CD4-positive, alpha-beta T cell treated with Interferon alpha-2 for 1 hour (primary cell): ENCODE measurements around the gene AKAP6.
"Not testable (repeated sequence)": the region's sequence is repeated elsewhere in the genome, so short reads cannot be mapped to it uniquely, and the experiment has no call there.

Experiments used
- DNase-seq, 2 donors: peaks; one replicate each; pipeline ENCODE4 v3.0.0-alpha.2; 2020 to 2022

Gene AKAP6

DNA sequence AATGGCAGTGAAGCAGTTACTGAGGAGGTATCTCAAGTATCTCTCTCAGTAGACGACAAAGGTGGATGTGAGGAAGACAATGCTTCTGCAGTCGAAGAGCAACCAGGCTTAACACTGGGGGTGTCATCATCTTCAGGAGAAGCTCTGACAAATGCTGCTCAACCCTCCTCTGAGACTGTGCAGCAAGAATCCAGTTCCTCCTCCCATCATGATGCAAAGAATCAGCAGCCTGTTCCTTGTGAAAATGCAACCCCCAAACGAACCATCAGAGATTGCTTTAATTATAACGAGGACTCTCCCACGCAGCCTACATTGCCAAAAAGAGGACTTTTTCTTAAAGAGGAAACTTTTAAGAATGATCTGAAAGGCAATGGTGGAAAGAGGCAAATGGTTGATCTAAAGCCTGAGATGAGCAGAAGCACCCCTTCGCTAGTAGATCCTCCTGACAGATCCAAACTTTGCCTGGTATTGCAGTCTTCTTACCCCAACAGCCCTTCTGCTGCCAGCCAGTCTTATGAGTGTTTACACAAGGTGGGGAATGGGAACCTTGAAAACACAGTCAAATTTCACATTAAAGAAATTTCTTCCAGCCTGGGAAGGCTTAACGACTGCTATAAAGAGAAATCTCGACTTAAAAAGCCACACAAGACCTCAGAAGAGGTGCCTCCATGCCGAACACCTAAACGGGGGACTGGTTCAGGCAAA lies 216.6 kb downstream of the AKAP6 start:
- no peak for DNase-seq

DNA sequence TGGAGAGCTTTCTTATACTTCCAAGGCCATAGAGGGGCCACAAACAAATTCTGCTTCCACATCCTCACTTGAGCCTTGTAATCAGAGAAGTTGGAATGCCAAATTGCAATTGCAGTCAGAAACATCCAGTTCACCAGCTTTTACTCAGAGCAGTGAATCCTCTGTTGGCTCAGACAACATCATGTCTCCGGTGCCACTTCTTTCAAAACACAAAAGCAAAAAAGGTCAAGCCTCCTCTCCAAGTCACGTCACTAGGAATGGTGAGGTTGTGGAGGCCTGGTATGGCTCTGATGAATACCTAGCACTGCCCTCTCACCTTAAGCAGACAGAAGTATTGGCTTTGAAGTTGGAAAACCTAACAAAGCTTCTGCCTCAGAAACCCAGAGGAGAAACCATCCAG lies 217.1 kb downstream of the AKAP6 start:
- DNase-seq, result no peak

DNA sequence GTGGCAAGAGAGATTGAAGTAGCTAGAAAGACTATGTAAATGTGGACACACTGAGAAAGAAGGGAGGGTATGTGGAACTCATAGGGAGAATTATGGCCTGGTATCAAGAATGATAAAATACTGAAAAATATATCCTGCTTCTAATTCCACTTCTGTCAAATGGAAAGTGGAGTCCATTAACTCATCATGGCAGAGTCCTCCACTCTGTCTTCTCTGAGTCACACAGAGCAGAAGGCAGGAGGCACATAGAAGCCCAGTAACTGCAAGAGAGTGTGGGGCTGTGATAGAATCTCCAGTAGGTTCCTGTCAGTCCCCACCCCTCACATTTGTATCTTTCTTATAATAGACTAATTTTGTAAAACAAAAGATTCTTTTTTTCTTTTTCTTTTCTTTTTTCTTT lies 223.7 kb downstream of the AKAP6 start:
- DNase-seq, result no peak

DNA sequence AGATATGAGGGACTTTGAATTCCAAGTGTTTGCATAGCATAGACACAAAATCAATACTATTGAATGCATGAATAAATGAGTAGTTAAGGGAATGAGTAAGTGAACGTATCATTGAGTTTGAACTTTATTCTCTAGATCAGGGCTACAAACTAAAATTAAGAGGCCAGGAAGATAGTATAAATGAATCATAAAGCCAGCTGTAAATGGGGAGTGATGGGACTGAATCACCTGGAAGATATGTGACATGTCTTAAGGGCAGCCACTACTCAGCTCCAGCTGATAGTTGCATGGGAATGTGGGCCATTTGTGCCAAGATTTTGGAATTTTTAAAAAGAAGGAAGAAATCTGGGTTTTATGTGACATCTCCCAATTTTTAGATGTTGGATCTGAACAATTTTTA lies 229.9 kb downstream of the AKAP6 start:
- no peak for DNase-seq

DNA sequence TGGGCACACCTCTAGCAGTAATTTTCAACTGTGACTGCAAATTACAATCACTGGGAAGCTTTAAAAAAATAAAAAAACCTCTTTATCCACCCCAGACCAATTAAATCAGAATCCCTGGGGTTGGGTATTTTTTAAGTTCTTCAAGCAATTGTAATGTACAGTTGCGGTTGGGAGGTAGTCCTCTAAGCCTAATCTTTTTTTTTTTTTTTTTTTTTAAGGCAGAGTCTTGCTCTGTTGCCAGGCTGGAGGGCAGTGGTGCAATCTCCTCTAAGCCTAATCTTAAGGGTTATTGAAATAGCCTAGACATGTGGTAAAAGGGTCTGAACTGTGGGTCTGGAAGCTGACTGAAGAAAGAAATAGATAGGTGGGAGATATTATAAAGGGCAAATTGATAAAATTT lies 230.5 kb downstream of the AKAP6 start:
- DNase-seq, result no peak

DNA sequence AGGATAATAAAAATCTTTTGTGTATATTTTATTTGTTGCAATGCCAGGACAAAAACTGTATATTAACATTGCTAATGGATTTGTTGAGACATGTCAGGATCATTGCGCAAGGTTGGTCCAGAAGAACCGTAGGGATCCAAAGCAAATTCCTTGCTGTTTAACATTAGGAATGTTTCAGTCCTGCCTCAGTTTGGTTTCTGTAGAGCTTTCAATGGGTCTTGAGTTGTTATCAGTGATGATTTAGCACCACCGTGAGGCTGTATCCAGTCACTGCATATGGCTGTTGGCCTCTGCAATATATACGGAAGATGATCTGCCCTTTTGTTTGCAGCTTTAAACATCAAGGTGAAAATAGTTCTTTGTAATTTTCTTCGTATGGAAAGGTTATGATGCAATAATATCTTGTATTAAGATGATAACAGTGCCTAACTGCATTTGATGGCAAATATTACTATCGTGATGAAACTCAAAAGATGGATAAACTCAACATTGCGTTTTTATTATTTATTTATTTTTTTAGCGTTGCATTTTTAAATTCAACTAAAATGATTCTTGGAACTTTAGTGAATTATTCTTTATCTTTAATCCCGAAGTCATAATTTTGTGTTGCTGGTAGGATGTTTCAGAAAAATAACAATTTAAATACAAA lies 231.2 kb downstream of the AKAP6 start:
- peak; percentile 6 to 33 for DNase-seq

DNA sequence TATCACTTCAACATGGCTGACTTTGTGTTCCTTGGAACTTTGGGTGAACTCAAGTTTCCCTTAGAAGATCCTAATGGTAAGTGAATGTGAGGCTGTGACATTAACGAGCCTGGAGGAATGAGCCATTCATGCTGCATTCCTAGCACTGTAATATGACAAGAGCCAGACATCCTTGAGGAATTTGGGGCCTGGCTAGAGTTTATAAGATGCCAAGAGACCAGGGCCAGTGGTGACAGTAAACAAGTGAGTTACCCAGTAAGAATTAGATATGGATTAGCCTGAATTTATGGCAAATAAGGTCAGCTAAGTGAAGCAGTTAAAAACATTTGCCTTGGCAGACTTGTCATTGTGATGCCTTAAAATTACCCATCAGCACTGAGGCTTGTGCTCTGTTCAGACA lies 232.4 kb downstream of the AKAP6 start:
- no peak for DNase-seq

DNA sequence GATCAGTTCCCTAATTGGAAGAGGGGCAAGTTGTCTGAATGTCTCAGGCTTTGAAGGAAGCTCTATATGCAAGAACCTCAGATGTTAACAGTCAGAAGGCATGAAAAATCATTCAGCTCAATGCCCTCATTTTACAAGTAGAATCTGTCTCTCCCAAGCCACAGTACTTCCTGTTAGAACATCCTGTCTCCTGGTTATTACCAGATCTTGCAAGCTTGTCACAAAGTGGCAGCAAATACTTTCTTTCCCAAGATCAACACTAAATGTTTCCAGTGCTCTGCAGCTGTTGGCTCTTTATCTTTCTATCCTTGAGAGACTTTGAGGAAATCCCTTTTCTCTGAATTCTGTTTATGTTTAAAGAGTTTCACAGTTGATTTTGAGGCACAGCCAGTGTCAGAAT lies 235.5 kb downstream of the AKAP6 start:
- peak in 1 of 2 donors; percentile 6 for DNase-seq

DNA sequence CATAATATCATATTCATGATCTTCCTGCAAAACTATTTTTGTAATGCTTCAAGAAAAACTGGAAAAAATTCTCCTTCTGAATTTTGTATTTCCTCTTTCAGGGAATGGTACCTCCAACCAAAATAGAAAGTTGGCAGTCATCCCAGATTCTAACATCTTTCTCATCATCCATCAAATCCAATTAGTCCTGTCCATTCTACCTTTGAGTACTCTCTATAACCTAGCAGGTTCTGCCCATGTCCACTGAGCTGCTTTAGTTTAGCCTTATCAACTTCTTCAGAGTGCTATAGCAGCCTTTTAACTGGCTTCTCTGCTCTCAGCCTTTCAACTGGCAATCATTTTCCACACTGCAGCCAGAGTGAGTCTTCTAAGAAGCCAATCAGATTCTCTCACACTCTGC lies 236.2 kb downstream of the AKAP6 start:
- DNase-seq, result no peak

DNA sequence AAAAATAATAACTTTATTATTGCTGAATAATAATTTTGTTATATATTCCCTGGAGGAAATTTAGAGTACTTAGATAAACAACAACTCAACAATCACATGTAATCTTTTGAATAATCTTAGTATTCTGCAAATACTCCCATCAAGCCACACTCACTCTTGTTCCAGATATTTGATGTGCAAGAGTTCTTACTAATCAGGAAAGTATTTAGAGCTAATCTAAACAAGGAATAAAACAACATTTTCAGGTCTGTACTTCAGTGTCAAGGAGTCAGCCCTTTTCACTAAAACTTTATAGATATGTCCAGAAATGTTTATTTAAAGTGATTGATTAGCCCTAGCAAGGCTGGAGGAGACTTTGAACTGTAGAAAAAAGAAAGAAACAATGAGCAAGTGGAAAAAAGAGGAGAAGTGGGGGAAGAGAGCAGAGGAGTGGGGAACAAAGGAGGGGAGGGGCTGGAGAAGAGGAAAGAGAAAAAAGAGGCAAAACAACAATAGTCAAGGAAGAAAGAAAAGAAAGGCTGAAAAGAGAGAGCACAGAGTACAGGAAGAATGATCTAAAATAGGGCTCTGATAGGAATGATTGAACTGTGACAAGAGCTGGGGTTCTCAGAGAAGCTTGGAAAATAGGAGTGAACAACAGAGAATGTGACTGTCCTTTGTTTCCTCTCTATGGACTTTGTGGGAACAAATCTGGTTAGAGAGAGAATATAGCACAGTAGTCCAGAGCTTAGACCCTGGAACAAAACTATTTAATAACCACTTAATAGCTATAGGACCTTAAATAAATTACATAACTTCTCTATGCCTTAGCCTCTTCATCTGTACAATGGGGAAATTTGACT lies 238.7 kb downstream of the AKAP6 start:
- no peak for DNase-seq

DNA sequence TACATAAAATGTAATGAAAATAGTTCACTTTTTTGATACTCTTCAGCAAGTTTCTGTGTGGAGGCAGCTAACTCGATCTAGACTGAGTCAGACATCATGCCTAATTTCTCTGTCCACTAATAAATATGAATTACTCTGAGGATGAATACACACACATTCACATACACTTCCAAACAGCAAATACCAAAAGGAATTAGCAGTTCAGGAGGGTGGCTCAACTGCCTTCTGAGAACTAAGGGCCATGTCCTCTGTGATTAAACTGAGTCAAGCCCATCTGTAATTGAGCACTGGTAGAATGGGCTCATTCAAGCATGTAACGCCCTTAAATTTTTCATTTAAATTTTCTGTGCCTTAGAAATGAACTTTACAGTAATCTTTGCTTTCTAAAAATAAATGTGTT lies 242.5 kb downstream of the AKAP6 start:
- no peak for DNase-seq

DNA sequence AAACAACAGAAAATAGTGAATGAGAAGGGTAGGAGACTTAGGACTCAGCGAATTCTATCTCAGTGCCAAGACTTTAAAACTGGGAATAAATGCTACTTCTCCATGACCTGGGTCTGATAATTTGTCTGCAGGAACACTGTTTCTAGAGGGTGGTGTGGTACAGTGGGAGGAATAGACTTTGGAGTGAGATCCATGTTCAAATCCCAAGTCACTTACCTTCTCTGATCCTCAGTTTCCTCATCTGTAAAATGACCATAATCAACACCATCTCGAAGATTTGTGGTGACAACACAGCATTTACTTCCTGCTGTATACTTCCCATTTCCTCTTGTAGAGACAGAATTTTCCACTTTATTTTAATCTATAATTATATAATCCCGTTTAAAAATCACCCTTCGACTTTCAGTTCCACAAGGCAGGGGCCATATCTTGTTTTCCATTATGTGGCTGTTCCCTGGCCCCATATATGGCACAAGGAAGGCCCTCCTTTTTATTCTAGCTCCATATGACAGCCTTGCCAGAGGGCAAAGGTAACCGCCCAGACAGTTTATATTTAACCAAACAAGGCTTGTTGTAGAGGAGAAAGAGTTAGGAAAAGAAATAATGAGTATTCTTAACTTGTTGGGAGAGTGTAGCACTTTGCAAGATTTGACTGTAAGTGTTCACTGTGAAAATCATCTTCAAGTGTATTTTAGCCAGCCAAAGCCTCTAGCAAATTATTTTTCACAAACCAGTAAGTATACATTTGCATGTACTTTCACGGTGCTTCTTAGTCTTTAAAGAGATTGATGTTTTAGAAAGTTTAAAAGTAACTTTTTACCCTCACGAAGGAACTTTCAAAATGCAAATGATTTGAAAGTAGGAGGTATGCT lies 243.1 kb downstream of the AKAP6 start:
- no peak for DNase-seq

DNA sequence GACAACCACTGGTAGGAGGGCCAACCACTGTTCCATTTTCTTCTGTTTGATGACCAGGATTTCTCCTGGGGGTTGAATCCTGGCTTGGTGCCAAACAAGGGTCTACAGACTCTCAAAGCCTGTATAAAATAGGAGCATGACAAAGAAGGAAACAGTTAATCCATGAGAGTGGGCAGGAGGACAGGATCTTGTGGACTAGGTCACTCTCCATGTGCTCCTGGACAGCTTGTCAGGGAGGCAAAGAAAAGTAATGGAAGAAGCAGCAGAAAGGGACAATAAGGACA lies 243.7 kb downstream of the AKAP6 start:
- no peak for DNase-seq

DNA sequence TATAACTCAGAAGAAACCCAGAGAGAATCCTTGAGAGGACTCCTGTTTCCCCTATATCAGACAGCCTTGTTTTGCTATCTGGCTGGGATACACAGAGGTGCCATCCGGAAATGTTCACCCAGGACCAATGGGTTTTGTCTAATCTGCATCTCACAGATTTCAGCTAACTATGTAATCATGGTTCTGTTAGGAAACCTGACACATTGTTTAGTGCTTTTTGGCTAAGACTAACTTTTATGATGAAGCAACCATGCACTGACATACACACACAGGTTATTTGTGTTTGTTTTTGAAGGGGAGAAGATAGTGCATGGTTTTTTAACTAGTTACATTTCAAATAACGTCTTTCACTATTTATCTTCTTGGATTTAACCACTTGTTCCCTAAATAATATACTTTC lies 245.2 kb downstream of the AKAP6 start:
- DNase-seq, result no peak

DNA sequence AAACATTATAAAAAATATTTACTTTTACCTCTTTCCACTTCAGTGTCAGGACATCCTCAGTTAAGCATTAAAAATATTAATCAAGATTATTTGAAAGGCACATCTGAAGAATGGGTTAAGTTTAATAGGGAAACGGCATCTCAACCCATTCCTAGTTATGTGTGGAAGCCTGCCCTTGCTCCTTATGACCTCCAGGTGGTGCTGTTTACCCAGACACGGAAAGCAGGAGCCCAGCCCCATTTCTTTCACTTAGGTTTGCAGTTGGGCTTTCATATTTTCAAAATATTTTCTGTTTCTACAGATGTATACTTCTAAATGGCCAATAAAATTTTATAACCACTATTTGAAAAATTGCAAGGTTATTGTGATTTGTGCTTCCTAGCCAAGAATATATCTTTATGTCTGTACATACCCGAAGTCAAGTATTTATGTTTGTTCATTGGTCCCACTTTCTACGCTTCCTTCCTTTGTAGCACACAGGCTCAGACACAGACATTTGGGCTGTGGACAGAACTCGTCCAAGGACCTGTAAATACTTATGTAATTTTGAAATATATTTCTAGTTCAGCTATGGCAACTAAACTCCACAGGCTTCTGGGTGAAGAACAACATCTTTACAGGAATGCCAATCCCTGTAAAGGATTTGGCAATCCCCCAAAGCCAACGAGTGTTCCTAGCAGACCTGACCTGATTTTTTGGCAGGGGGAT lies 247.1 kb downstream of the AKAP6 start:
- DNase-seq, result peak; percentile 16 to 54

DNA sequence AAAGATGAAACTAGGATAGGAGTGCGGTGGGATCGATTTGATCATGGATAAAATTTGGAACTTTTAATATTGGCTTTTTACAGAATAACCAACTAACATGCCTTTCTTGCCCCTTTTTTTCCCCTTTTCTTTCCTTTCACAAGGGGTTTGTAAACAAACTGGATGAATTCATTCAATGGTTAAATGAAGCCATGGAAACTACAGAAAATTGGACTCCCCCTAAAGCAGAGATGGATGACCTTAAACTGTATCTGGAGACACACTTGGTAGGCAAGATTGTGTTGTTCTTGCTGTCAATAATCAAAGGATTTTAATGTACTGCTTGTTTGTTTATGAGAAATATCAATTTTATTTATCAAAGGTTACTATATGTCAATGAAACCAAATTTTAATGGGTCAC lies 247.9 kb downstream of the AKAP6 start:
- no peak for DNase-seq

DNA sequence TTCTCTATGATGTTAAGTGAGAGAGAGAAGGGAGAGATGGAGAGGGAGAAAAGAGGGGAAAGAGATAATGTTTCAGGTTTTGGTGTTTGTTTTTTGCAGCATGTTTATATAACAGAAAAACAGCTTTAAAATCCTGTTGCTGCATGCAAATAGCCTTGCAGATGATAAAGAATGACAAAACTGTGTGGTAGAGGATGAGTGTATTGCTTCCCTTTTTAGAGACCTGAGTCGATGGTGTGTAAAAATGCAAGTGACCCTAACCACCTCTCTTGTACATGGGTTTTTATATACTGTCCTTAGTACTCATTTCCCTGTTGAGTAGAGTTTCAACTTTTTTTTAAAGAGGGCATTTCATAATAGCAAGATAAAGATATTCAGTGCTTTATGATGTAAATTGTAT lies 249.1 kb downstream of the AKAP6 start:
- DNase-seq, result no peak

DNA sequence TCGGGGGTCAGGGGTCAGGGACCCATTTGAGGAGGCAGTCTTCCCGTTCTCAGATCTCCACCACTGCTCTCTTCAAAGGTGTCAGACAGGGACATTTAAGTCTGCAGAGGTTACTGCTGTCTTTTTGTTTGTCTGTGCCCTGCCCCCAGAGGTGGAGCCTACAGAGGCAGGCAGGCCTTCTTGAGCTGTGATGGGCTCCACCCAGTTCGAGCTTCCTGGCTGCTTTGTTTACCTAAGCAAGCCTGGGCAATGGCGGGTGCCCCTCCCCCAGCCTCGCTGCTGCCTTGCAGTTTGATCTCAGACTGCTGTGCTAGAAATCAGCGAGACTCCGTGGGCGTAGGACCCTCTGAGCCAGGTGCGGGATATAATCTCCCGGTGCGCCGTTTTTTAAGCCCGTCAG lies 254.3 kb downstream of the AKAP6 start:
- DNase-seq, result not testable (repeated sequence)

DNA sequence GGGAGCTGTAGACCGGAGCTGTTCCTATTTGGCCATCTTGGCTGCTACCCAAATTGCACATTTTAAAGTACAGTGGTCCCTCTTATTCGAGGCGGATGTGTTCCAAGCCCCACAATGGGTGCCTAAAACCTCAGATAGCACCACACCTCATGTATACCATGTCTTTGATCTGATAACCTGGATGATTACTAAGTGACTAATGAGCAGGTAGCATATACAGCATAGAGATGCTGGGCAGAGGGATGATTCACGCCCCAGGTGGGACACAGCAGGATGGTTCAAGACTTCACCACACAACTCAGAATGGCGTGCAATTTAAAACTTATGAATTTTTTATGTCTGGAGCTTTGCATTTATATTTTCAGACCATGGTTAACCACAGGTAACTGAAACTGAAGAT lies 255.0 kb downstream of the AKAP6 start:
- no peak for DNase-seq

DNA sequence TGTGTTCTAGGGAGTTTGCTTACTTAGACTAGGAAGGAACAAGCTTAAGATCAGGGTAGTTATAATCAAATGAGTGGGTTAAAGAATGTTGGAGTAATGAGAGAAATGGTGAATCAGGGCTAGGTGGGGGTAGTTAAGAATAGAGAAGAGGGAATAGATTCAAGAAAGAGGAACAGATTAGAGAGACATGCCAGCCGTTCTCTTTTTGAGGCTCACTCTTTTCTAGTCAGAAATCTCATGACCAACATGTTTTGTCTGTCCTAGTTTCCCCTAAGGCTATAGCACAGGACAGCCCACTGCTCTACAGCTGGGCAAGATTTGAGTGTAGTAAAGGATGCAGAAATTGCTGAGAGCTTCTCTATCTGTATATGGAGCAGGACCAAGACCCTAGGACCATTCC lies 258.4 kb downstream of the AKAP6 start:
- no peak for DNase-seq

DNA sequence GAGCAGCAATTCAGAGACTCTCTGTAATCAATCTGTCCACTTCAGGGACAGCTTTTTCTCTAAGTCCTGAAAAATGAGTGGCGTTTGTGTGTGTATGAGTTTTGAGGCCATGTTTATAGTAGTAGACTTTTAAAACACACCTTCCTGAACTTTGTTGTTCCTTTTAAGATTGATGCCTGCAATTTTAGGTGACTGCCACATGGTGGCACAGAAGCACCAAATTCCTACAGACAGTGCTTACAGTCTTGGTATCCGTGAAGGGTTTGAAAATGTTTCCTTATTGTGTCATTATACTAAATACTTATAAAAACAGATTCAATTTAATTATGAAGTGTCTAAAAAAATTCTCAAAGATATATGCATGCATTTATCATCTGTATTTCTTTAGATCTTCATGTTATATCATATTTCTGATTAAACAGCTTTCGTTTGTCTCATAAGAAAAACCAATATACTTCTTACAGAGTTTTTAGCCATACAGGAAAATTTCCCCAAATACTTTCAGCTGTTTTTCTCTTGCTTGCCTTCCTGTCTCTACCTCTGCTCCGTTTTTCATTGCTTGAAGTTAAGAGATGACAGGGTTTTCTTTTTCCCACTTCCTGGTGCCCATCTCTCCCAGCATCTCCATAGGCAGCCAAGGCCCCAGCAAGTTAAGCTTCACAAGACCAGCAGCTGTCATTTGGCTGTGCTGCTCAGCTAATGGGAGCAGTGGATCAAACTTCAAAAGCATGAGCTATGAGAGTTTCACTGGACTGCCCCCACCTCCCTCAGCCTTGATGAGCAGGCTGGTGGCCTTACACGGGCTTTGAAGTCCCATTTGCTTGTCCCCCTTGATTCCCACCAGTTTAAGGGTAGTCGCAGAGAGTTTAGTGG lies 259.6 kb downstream of the AKAP6 start:
- no peak for DNase-seq

DNA sequence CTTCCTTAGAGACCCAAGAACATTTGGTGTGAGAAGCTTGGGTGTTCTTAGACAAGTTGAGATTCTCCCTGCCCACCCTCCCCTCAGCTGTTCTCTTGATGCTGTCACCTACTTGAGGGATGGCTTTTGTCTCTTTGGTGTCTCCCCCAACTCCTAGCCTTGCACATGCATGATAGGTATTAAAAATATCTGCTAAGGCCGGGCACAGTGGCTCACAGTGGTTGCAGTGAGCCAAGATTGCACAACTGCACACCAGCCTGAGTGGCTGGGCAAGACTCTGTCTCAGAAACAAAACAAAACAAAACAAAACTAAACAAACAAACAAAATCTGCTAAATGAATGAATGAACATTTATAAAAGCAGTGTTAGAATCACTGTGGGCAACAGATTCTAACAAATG lies 261.1 kb downstream of the AKAP6 start:
- DNase-seq, result no peak
